H1 (cell line): ENCODE data around the gene ARHGEF2. TPM values are rescaled to one million over a fixed set of nuclear protein-coding genes. Genes with fewer than 3 reads are reported as not detected.

ENCODE experiments used
- CBX8 ChIP-seq: fragments of 300-800, 300-1000 bp; sonication (generic); IDR thresholded peaks from 2 replicates; pipeline ENCODE4 v1.7.1; 2016; ENCODE audit warnings: low read depth, low read length, borderline replicate concordance
- EP300 ChIP-seq, 2 experiments: IDR thresholded peaks; 1 replicate in 1 of 2; 2 replicates in 1 of 2; pipeline ENCODE4 v1.6.1; 2011 to 2012; ENCODE audit warnings: low read depth in 2 of 2, low read length in 2 of 2, mild to moderate bottlenecking in 2 of 2, borderline replicate concordance in 1 of 2, inconsistent platforms in 1 of 2, moderate library complexity in 1 of 2
- NANOG ChIP-seq: IDR thresholded peaks from 2 replicates; pipeline ENCODE4 v1.6.1; 2011; ENCODE audit warnings: low read length, low read depth, mild to moderate bottlenecking, inconsistent platforms; ENCODE audit not compliant: insufficient read depth, poor library complexity, severe bottlenecking
- RAD21 ChIP-seq, 2 experiments: IDR thresholded peaks in 1 of 2; conservative IDR thresholded peaks in 1 of 2; 2 replicates each; pipeline ENCODE4 v1.6.1; 2011; ENCODE audit warnings: low read depth in 2 of 2, low read length in 2 of 2, improper control_type of control experiment in 1 of 2, inconsistent platforms in 1 of 2, mild to moderate bottlenecking in 1 of 2, moderate library complexity in 1 of 2
- RBBP5 ChIP-seq: IDR thresholded peaks from 2 replicates; pipeline ENCODE4 v1.7.1; 2012; ENCODE audit warnings: low read depth, mild to moderate bottlenecking, inconsistent platforms, low read length, moderate library complexity, borderline replicate concordance
- RNF2 ChIP-seq: fragments of 200-900, 300-1000 bp; sonication (generic); IDR thresholded peaks from 2 replicates; pipeline ENCODE4 v1.7.1; 2016; ENCODE audit warnings: borderline replicate concordance, low read depth, mild to moderate bottlenecking, antibody characterized with exemption, low read length; ENCODE audit not compliant: poor library complexity, severe bottlenecking; ENCODE audit errors: missing control alignments
- SP1 ChIP-seq: IDR thresholded peaks from 2 replicates; pipeline ENCODE4 v1.6.1; 2011; ENCODE audit warnings: low read depth, low read length
- SP4 ChIP-seq: IDR thresholded peaks from 2 replicates; pipeline ENCODE4 v1.6.1; 2012; ENCODE audit warnings: low read length, inconsistent platforms
- TEAD4 ChIP-seq: IDR thresholded peaks from 2 replicates; pipeline ENCODE4 v1.6.1; 2012; ENCODE audit warnings: low read depth, low read length, inconsistent platforms, mixed read lengths
- polyA plus RNA-seq, 7 experiments: library from polyadenylated mRNA; depleted of rRNA in 3 of 7; stranded (reverse) in 5 of 7; unstranded in 2 of 7; fragments of >200 nt in 5 of 7; fragments of 200-250 nt in 2 of 7; gene quantifications; 1 replicate in 5 of 7; 2 replicates in 1 of 7; 4 replicates in 1 of 7; pipeline versions ENCODE4 v1.2.1 to v1.2.3, GENCODE V29; 2011 to 2013; ENCODE audit warnings: missing spikeins in 2 of 7, mixed read lengths in 2 of 7
- total RNA-seq: library from RNA; stranded (reverse); fragmentation: NEBNext Ultra II Directional; extraction: Animal tissue kit (Norgen Biotek cat#: 25700); gene quantifications from 2 replicates; pipeline ENCODE4 v1.2.1, GENCODE V29; 2021

ARHGEF2 gene
- total and polyA plus RNA-seq, 2 of the 8 experiments (the other 6 are each of a cell fraction or from before 2014, with no cell fraction given): 42.7 to 80.5 TPM

DNA sequence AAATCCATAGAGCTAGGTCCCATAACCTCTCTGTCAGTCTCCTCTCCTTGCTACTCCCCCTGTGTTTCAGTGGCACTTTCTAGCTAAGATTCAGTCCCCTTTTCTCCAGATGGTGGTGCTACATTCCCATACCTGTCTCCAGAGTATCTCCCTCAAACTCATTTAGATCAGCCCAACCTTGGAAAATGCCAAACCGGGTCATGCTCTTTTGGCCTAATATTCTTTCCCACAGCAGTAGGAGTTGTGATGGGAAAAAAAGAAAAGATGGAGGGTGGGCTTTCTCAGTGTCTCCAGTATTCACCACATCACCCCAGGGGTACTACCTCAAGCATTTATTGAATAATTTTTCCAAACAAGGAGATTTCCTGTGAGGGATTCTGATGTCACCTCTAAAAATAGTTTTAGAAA lies 40.1 kb downstream of the ARHGEF2 start (continued):
- TF ChIP-seq RAD21 (IDR thresholded peaks at IDR 0.05 in 1 of 2, conservative IDR thresholded peaks at IDR 0.05 in 1 of 2; ENCODE audit: low read depth in 2 of 2, low read length in 2 of 2) (peak; percentile 87 to 88), NANOG (no peak), RNF2 (no peak), EP300 (IDR thresholded peaks at IDR 0.05; ENCODE audit: borderline replicate concordance in 1 of 2, low read depth in 2 of 2, low read length in 2 of 2) (no peak), SP1 (no peak), RBBP5 (no peak), TEAD4 (no peak), SP4 (no peak), CBX8 (no peak)
